MM.1S (cell line): Measurements from ENCODE around the gene TNFAIP8.

Experiments used
- DNase-seq: peaks from one replicate; pipeline ENCODE4 v3.0.0-alpha.2; 2015
- H2AFZ ChIP-seq: fragments of 300-600 bp; sonication (generic); 2 replicates; pipeline ENCODE4 v1.6.0; 2016; ENCODE audit warnings: antibody characterized with exemption, low read length
- H3F3A ChIP-seq: fragments of 300-600 bp; sonication (generic); 2 replicates; pipeline ENCODE4 v1.6.1; 2016; ENCODE audit warnings: mild to moderate bottlenecking, antibody characterized with exemption, low read length, moderate library complexity, mixed read lengths; ENCODE audit not compliant: insufficient read depth
- H3K27ac ChIP-seq: fragments of 300-600 bp; sonication (generic); 2 replicates; pipeline ENCODE4 v1.5.1; 2016; ENCODE audit warnings: mild to moderate bottlenecking, low read length
- H3K27me3 ChIP-seq: fragments of 300-600 bp; sonication (generic); replicated peaks from 2 replicates; pipeline ENCODE4 v1.6.0; 2016; ENCODE audit warnings: low read length; ENCODE audit not compliant: insufficient read depth
- H3K36me3 ChIP-seq: fragments of 300-600 bp; sonication (generic); replicated peaks from 2 replicates; pipeline ENCODE4 v1.6.1; 2016; ENCODE audit warnings: mild to moderate bottlenecking, low read length, mixed read lengths; ENCODE audit not compliant: insufficient read depth
- H3K4me1 ChIP-seq: fragments of 300-600 bp; sonication (generic); 2 replicates; pipeline ENCODE4 v1.6.1; 2016; ENCODE audit warnings: low read length, mixed read lengths
- H3K4me2 ChIP-seq: fragments of 300-600 bp; sonication (generic); 2 replicates; pipeline ENCODE4 v1.6.0; 2016; ENCODE audit warnings: low read depth, low read length
- H3K4me3 ChIP-seq: fragments of 300-600 bp; sonication (generic); 2 replicates; pipeline ENCODE4 v1.5.1; 2016; ENCODE audit warnings: low read length, mixed read lengths
- H3K79me2 ChIP-seq: fragments of 300-600 bp; sonication (generic); 2 replicates; pipeline ENCODE4 v1.6.1; 2016; ENCODE audit warnings: mixed run types, low read length, mixed read lengths
- H3K9ac ChIP-seq: fragments of 300-600 bp; sonication (generic); 2 replicates; pipeline ENCODE4 v1.6.1; 2016; ENCODE audit warnings: low read length, mixed read lengths
- H3K9me2 ChIP-seq: fragments of 300-600 bp; sonication (generic); replicated peaks from 2 replicates; pipeline ENCODE4 v1.6.1; 2016; ENCODE audit warnings: mild to moderate bottlenecking, low read length, mixed read lengths; ENCODE audit not compliant: insufficient read depth
- H3K9me3 ChIP-seq: fragments of 300-600 bp; sonication (generic); replicated peaks from 2 replicates; pipeline ENCODE4 v1.6.1; 2016; ENCODE audit warnings: mild to moderate bottlenecking, low read length, mixed read lengths; ENCODE audit not compliant: insufficient read depth
- H4K20me1 ChIP-seq: fragments of 300-600 bp; sonication (generic); 2 replicates; pipeline ENCODE4 v1.6.1; 2016; ENCODE audit warnings: mild to moderate bottlenecking, low read length, moderate library complexity, mixed read lengths; ENCODE audit not compliant: insufficient read depth
- EZH2 ChIP-seq: fragments of 300-600 bp; sonication (generic); optimal IDR thresholded peaks from 2 replicates; pipeline ENCODE3; 2017; ENCODE audit warnings: low read depth, mild to moderate bottlenecking, antibody characterized with exemption, low read length, mixed read lengths
- EZH2phosphoT487 ChIP-seq: fragments of 300-600 bp; sonication (generic); IDR thresholded peaks from 2 replicates; pipeline ENCODE4 v1.6.1; 2018; ENCODE audit warnings: antibody characterized with exemption, low read length
- TF ChIP-seq, protein P1 (sequence below): fragments of 300-600 bp; sonication (generic); IDR thresholded peaks from 2 replicates; pipeline ENCODE4 v1.5.1; 2016; ENCODE audit warnings: antibody characterized with exemption, low read length, mixed read lengths

Gene TNFAIP8

DNA sequence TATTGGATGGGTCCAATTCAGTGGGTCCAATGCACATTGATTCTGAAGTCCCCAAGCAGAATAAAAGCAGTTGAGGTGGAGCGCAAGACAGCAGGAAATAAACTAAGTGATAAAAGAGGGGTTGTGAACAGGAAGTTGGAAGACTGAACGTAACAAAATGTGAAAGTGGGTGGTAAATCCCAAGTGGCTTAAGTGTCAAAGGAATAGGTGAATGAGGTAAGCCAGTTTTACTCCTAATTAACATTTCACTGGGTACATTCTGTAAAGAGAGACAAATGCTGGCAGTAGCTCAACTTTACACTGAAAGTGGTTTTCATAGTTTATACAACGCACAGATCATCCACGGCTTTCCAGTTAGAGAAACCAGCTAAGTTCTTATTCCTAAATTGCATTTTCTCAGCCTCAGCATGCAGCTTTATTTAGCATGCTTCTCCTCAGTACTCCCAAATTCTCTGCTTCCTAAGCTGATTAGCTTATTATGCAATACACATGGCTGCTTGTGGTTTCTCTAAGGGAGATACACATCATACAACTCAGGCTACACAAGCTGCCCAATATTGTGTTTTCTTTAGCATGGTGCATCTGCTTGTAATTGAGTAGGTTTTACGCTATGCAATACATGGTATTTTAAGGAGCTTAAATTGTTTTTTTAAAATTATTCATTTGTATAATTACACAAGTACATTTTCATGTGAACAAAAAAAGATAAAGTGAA, 62.2 kb downstream of the TNFAIP8 start:
- Histone ChIP-seq H3K4me3 (no peak overlapping the region), H3K36me3 (no peaks in the 10 kb centered on the region), H3K4me2 (no peak overlapping the region), H3K9ac (no peak overlapping the region), H3K4me1 (no peaks in the 10 kb centered on the region), H3K9me2 (no peaks in the 10 kb centered on the region), H2AFZ (no peak overlapping the region), H3K79me2 (no peaks in the 10 kb centered on the region), H3F3A (no peaks in the 10 kb centered on the region), H3K27me3 (no peaks in the 10 kb centered on the region), H4K20me1 (no peaks in the 10 kb centered on the region), H3K9me3 (no peaks in the 10 kb centered on the region), H3K27ac (no peak overlapping the region)
- TF ChIP-seq EZH2: no peak
- no peak for TF ChIP-seq EZH2phosphoT487
- TF ChIP-seq, protein P1, sequence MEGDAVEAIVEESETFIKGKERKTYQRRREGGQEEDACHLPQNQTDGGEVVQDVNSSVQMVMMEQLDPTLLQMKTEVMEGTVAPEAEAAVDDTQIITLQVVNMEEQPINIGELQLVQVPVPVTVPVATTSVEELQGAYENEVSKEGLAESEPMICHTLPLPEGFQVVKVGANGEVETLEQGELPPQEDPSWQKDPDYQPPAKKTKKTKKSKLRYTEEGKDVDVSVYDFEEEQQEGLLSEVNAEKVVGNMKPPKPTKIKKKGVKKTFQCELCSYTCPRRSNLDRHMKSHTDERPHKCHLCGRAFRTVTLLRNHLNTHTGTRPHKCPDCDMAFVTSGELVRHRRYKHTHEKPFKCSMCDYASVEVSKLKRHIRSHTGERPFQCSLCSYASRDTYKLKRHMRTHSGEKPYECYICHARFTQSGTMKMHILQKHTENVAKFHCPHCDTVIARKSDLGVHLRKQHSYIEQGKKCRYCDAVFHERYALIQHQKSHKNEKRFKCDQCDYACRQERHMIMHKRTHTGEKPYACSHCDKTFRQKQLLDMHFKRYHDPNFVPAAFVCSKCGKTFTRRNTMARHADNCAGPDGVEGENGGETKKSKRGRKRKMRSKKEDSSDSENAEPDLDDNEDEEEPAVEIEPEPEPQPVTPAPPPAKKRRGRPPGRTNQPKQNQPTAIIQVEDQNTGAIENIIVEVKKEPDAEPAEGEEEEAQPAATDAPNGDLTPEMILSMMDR: no peak
- no peak for DNase-seq

DNA sequence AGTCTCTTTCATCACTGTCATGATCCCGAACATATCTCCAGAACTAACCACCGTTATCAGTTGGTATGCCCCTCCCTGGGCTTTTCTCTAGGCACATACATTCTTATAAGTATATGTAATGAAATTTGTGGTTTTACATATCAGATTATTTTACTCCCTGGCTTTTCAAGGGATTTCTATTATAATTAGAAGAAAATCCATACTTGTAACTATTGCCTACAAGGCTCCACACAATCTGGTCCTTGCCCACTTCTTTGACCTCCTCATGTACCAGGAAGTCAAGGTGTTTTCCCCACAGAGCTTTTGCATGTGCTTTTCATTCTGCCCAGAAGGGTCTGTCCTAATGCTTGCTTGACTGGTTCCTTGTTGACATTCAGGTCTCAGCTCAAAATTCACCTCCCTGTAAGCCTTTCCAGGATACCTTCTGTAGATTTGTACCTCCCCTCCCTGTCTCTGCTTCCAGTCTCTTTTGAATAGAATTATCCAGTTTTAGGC, 62.8 kb downstream of the TNFAIP8 start:
- Histone ChIP-seq H3K9me2 (no peaks in the 10 kb centered on the region), H3K4me1 (no peaks in the 10 kb centered on the region), H3K4me3 (no peak overlapping the region), H2AFZ (no peak overlapping the region), H3K9ac (no peak overlapping the region), H3K9me3 (no peaks in the 10 kb centered on the region), H3K27me3 (no peaks in the 10 kb centered on the region), H4K20me1 (no peaks in the 10 kb centered on the region), H3K36me3 (no peaks in the 10 kb centered on the region), H3K4me2 (no peak overlapping the region), H3F3A (no peaks in the 10 kb centered on the region), H3K79me2 (no peaks in the 10 kb centered on the region), H3K27ac (no peak overlapping the region)
- TF ChIP-seq EZH2phosphoT487 (no peak), EZH2 (no peak)
- TF ChIP-seq, protein P1: no peak
- DNase-seq: no peak

DNA sequence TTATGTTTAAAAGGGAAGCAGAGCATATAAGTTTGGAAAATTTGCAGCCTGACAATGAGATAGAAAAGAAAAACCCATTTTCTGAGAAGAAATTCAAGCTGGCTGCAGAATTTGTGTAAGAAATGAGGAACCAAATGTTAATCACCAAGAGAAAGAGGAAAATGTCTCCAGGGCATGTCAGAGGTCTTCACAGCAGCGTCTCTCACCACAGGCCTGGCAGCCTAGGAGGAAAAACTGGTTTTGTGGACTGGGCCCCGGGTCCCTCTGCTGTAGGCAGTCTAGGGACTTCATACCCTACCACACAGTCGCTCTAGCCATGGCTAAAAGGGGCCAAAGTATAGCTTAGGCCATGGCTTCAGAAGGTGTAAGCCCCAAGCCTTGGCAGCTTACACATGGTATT, 64.3 kb downstream of the TNFAIP8 start:
- Histone ChIP-seq H3K27ac (no peak overlapping the region), H3K9me2 (no peaks in the 10 kb centered on the region)

More for the DNA sequence above, 64.3 kb downstream of the TNFAIP8 start:
- H3K36me3 ChIP-seq: no peaks in the 10 kb centered on the region
- H3K9ac ChIP-seq: no peak overlapping the region
- no peak overlapping the region for H3K4me3 ChIP-seq
- DNase-seq: no peak
- no peaks in the 10 kb centered on the region for H3K9me3 ChIP-seq
- no peaks in the 10 kb centered on the region for H3K4me1 ChIP-seq
- no peaks in the 10 kb centered on the region for H3K79me2 ChIP-seq
- no peaks in the 10 kb centered on the region for H3K27me3 ChIP-seq
- no peaks in the 10 kb centered on the region for H3F3A ChIP-seq
- H2AFZ ChIP-seq: no peak overlapping the region
- H3K4me2 ChIP-seq: no peak overlapping the region
- no peak for TF ChIP-seq EZH2
- TF ChIP-seq EZH2phosphoT487: no peak
- TF ChIP-seq, protein P1: no peak
- H4K20me1 ChIP-seq: no peaks in the 10 kb centered on the region
